ENCODE data around the gene RBCK1.
"Not testable (repeated sequence)": the region's sequence is repeated elsewhere in the genome, so short reads cannot be mapped to it uniquely, and the experiment has no call there.

RBCK1 gene

DNA sequence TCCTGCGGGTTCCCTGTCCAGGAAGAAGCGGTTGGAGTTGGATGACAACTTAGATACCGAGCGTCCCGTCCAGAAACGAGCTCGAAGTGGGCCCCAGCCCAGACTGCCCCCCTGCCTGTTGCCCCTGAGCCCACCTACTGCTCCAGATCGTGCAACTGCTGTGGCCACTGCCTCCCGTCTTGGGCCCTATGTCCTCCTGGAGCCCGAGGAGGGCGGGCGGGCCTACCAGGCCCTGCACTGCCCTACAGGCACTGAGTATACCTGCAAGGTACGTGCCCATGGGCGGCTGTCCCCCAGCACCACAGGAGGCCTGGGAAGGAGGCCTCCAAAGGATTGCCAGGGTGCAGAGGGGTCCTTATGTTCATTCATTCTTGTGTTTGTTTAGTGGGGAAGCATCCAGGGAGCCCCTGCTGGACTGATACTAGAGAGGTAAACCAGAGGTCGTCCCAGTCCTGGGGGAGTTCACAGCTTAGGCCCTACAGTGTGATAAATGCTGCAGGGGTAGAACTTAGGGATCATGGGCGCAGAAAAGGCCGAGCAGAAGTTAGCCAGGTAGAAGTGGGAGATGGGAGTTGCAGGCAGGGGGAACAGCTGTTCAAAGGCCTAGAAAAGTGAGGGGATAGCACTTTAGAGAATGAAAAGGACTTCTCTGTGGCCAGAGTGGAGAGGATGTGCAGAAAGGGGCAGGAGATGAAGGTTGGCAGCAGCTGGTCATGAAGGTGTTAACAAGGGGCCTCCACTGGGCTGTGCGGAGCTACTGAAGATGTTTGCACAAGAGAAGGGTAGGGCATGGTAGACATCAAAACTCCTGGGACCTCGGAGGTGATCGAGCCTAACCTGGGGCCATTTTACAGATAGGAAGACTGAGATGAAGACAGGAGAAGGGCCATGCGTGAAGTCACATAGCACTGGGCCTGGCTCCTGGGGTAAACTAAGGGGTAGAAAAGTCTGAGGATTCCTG, 19.8 kb upstream of the RBCK1 start:
- H3K4me2 ChIP-seq (ENCODE audit: low read depth, low read length, poor library complexity, severe bottlenecking) = no peak overlapping the region
- peaks cover 4% of the 10 kb centered on the region for H4K20me1 ChIP-seq (ENCODE audit: insufficient read depth, low read length, poor library complexity, severe bottlenecking)
- H3K4me3 ChIP-seq (ENCODE audit: low read length, poor library complexity, severe bottlenecking) = no peak overlapping the region
- H3F3A ChIP-seq (ENCODE audit: low read depth) = no peaks in the 10 kb centered on the region; the same call in 1 of the 2 replicates
- H3K79me2 ChIP-seq (ENCODE audit: insufficient read depth, low read length) = peaks cover 9% of the 10 kb centered on the region
- peaks cover 34% of the 10 kb centered on the region; the same call in 1 of the 2 replicates for H3K36me3 ChIP-seq (ENCODE audit: insufficient read depth, low read length)
- H3K9me2 ChIP-seq (replicated peaks; ENCODE audit: low read depth, low read length) = no peaks in the 10 kb centered on the region
- H3K9ac ChIP-seq (ENCODE audit: low read depth, low read length, poor library complexity, severe bottlenecking) = no peak overlapping the region
- no peak for TF ChIP-seq EZH2phosphoT487 (IDR thresholded peaks at IDR 0.05; ENCODE audit: borderline replicate concordance)
- TF ChIP-seq, protein P1, sequence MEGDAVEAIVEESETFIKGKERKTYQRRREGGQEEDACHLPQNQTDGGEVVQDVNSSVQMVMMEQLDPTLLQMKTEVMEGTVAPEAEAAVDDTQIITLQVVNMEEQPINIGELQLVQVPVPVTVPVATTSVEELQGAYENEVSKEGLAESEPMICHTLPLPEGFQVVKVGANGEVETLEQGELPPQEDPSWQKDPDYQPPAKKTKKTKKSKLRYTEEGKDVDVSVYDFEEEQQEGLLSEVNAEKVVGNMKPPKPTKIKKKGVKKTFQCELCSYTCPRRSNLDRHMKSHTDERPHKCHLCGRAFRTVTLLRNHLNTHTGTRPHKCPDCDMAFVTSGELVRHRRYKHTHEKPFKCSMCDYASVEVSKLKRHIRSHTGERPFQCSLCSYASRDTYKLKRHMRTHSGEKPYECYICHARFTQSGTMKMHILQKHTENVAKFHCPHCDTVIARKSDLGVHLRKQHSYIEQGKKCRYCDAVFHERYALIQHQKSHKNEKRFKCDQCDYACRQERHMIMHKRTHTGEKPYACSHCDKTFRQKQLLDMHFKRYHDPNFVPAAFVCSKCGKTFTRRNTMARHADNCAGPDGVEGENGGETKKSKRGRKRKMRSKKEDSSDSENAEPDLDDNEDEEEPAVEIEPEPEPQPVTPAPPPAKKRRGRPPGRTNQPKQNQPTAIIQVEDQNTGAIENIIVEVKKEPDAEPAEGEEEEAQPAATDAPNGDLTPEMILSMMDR (conservative IDR thresholded peaks at IDR 0.05; ENCODE audit: low read length) = no peak
- no peaks in the 10 kb centered on the region for H3K27me3 ChIP-seq (ENCODE audit: insufficient read depth, low read length, poor library complexity, severe bottlenecking)
- H2AFZ ChIP-seq (ENCODE audit: low read length) = no peak overlapping the region
- H3K4me1 ChIP-seq (ENCODE audit: insufficient read depth, low read length, poor library complexity, severe bottlenecking) = peaks cover under 1% of the 10 kb centered on the region
- no peaks in the 10 kb centered on the region for H3K9me3 ChIP-seq (ENCODE audit: insufficient read depth, low read depth, low read length)

DNA sequence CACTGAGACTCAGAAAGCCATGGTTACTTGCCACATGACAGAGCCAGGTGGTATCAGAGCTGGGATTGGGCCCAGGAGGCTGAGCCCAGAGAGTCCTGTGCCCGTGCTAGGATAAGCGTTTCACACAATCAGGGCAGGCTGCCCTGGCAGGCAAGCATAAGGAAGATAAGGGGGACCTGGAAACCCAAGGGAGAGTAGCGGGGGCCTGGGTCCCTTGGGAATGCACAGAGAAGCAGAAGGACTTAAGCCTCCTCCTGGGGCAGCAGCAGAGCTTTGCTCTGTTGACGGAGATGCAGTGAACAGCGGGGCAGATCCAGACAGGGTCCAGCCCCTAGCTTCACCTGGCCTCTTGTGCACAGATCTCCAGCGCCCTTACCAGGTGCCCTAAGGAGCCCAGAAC, 18.9 kb upstream of the RBCK1 start:
- H3K4me3 ChIP-seq (ENCODE audit: low read length, poor library complexity, severe bottlenecking) = no peak overlapping the region
- H3F3A ChIP-seq (ENCODE audit: low read depth) = no peaks in the 10 kb centered on the region
- H3K79me2 ChIP-seq (ENCODE audit: insufficient read depth, low read length) = peaks cover 9% of the 10 kb centered on the region
- H3K4me1 ChIP-seq (ENCODE audit: insufficient read depth, low read length, poor library complexity, severe bottlenecking) = no peaks in the 10 kb centered on the region
- no peaks in the 10 kb centered on the region for H3K27me3 ChIP-seq (ENCODE audit: insufficient read depth, low read length, poor library complexity, severe bottlenecking)
- H3K9me3 ChIP-seq (ENCODE audit: insufficient read depth, low read depth, low read length) = no peaks in the 10 kb centered on the region
- peaks cover 39% of the 10 kb centered on the region; the same call in 1 of the 2 replicates for H3K36me3 ChIP-seq (ENCODE audit: insufficient read depth, low read length)
- H4K20me1 ChIP-seq (ENCODE audit: insufficient read depth, low read length, poor library complexity, severe bottlenecking) = peaks cover 4% of the 10 kb centered on the region
- no peak overlapping the region for H3K9ac ChIP-seq (ENCODE audit: low read depth, low read length, poor library complexity, severe bottlenecking)
- TF ChIP-seq EZH2phosphoT487 (IDR thresholded peaks at IDR 0.05; ENCODE audit: borderline replicate concordance) = no peak
- TF ChIP-seq, protein P1 (conservative IDR thresholded peaks at IDR 0.05; ENCODE audit: low read length) = no peak
- no peak overlapping the region for H3K4me2 ChIP-seq (ENCODE audit: low read depth, low read length, poor library complexity, severe bottlenecking)
- no peaks in the 10 kb centered on the region for H3K9me2 ChIP-seq (replicated peaks; ENCODE audit: low read depth, low read length)
- no peak overlapping the region for H2AFZ ChIP-seq (ENCODE audit: low read length)

DNA sequence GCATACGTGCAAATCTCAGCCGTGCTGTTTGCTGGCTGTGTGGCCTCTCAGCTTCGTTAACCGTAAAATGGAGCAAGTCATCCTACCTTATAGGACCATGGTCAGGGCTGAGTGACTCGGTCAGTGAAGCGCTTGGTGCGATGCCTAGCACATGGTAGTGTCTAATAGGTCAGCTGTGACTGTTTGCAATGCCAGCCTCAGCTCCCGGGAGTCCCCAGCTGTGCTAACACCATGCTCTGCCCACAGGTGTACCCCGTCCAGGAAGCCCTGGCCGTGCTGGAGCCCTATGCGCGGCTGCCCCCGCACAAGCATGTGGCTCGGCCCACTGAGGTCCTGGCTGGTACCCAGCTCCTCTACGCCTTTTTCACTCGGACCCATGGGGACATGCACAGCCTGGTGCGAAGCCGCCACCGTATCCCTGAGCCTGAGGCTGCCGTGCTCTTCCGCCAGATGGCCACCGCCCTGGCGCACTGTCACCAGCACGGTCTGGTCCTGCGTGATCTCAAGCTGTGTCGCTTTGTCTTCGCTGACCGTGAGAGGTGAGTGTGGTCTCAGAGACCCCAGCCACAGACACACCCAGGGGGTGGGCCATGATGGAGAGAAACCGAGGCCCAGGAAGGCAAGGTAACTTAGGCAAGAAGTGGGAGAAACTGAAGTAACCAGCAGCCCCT, 16.9 kb upstream of the RBCK1 start:
- Histone ChIP-seq H3K4me1 (ENCODE audit: insufficient read depth, low read length, poor library complexity, severe bottlenecking) (no peaks in the 10 kb centered on the region), H3K9ac (ENCODE audit: low read depth, low read length, poor library complexity, severe bottlenecking) (no peak overlapping the region), H3K27me3 (ENCODE audit: insufficient read depth, low read length, poor library complexity, severe bottlenecking) (no peaks in the 10 kb centered on the region), H3K4me3 (ENCODE audit: low read length, poor library complexity, severe bottlenecking) (no peak overlapping the region), H4K20me1 (ENCODE audit: insufficient read depth, low read length, poor library complexity, severe bottlenecking) (peaks cover 4% of the 10 kb centered on the region), H3K9me3 (ENCODE audit: insufficient read depth, low read depth, low read length) (no peaks in the 10 kb centered on the region), H3F3A (ENCODE audit: low read depth) (no peaks in the 10 kb centered on the region), H3K9me2 (replicated peaks; ENCODE audit: low read depth, low read length) (no peaks in the 10 kb centered on the region), H2AFZ (ENCODE audit: low read length) (no peak overlapping the region), H3K36me3 (ENCODE audit: insufficient read depth, low read length) (peaks cover 59% of the 10 kb centered on the region; the same call in 1 of the 2 replicates), H3K4me2 (ENCODE audit: low read depth, low read length, poor library complexity, severe bottlenecking) (no peak overlapping the region), H3K79me2 (ENCODE audit: insufficient read depth, low read length) (peaks cover 2% of the 10 kb centered on the region; the same call in 1 of the 2 replicates)
- TF ChIP-seq EZH2phosphoT487 (IDR thresholded peaks at IDR 0.05; ENCODE audit: borderline replicate concordance) = no peak
- TF ChIP-seq, protein P1 (conservative IDR thresholded peaks at IDR 0.05; ENCODE audit: low read length) = no peak

DNA sequence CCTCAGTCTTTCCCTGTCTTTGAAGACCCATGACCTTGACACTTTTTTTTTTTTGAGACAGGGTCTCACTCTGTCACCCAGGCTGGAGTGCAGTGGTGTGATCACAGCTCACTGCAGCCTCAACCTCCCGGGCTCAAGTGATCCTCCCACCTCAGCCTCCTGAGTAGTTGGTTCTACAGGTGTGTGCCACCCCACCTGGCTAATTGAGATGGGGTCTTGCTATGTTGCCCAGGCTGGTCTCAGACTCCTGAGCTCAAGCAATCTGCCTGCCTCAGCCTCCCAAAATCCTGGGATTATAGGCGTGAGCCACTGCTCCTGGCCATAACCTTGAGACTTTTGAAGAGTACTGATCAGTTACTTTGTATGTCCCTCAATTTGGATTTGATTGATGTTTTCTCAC, 14.8 kb upstream of the RBCK1 start:
- not testable (repeated sequence) for H3K4me1 ChIP-seq (ENCODE audit: insufficient read depth, low read length, poor library complexity, severe bottlenecking); H3K9ac ChIP-seq (ENCODE audit: low read depth, low read length, poor library complexity, severe bottlenecking); H2AFZ ChIP-seq (ENCODE audit: low read length); H3K4me3 ChIP-seq (ENCODE audit: low read length, poor library complexity, severe bottlenecking); H4K20me1 ChIP-seq (ENCODE audit: insufficient read depth, low read length, poor library complexity, severe bottlenecking); H3K79me2 ChIP-seq (ENCODE audit: insufficient read depth, low read length); H3K4me2 ChIP-seq (ENCODE audit: low read depth, low read length, poor library complexity, severe bottlenecking); H3F3A ChIP-seq (ENCODE audit: low read depth); H3K9me2 ChIP-seq (replicated peaks; ENCODE audit: low read depth, low read length); H3K27me3 ChIP-seq (ENCODE audit: insufficient read depth, low read length, poor library complexity, severe bottlenecking); H3K9me3 ChIP-seq (ENCODE audit: insufficient read depth, low read depth, low read length)
- H3K36me3 ChIP-seq (ENCODE audit: insufficient read depth, low read length) = peaks cover 71% of the 10 kb centered on the region; the same call in 1 of the 2 replicates
